OCI-M1 (cell line): ENCODE measurements around the gene RFTN1.

Experiments
- DNase-seq: peaks from one replicate; lab custom pipeline; 2025; lab: John Stamatoyannopoulos, UW

Gene RFTN1

GRCh38 chr3:16357186-16358121 lies 156.0 kb downstream of the RFTN1 start:
- no peak for DNase-seq

DNA sequence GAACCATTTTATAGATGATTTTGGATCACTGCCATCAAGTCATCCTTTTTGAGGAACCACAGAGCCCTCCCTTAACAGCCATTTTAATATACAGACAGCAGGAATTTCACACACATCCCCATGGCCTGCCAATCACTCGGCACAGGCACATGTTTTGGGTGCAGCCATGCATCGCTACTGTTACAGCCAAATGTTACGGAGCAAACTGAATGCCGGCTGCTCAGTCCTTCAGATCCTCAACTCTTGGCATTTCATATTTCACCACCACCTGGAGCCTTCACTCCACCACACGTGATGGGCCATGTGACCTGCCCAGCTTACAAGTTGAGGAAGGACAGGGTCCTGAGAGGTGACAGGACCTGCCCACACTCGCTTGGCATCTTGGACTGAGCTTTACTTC lies 157.7 kb downstream of the RFTN1 start:
- no peak for DNase-seq

DNA sequence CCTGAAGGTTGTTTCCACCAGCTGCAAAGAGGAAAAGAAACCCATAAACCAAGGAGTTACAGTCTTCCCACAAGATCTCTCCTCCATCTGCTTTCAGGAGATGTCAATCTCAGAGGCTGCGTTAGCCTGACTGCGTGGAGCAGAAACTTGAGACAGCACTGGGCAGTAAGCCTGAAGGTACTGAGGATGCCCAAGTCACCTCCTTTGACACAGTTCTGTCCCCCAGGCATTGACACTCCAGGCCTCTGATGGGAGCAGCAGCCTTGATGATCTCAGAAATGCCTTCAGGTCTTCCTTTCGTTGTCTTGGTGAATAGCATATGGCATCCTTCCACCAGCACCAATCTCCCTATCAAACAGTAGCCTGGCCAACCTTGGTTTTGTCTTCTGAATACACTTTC lies 159.2 kb downstream of the RFTN1 start:
- no peak for DNase-seq

DNA sequence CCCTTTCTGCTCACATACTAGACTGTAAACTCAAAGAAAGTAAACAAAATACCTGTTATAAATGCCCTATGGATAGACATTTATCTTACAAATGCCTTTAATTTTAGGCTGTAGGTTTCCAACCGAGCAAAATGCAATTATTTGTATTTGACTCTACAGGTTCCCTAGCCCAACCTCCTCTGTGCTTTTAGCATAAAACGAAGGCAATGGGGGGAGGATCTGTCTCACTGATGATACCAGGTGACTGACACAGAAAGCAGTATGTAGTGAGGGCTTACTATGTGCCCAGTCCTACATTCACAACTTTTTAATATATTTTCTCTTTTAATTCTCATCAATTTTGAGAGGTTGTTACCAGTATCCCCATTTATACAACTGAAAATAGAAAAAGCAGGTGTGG lies 161.1 kb downstream of the RFTN1 start:
- DNase-seq = no peak

DNA sequence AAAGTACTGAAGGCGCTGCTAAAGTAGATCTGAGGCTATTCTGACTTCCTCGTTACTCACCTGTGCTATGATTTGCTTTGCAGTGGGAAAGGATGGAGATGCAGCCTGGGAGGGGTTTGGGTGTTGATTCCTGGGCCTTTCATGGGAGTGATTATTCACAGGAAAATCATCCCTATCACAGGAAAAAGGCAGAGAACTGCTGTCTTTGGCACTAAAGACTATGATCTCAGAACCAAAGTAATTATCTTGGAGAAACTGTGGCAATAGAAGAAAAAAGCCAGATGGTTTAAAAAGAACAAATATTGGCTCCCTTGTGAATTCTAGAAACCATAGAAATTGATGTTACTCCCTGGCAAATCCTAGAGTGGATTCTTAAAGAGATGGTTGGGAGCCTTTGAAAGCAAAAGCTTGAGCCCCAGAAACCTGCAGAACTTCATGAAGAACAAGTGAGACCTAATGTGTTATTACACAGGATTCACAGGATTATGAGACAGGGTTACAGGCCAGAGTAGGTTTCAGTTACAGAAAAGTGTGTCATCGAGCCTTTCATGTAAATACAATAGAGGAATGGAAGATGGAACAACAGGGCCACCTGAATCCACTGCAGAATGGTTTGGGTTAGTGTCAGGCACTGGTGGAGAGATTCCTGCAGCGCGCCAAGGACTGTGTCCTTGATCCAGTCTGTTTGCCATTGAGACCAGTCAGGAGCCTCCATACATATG lies 162.7 kb downstream of the RFTN1 start:
- DNase-seq = no peak

DNA sequence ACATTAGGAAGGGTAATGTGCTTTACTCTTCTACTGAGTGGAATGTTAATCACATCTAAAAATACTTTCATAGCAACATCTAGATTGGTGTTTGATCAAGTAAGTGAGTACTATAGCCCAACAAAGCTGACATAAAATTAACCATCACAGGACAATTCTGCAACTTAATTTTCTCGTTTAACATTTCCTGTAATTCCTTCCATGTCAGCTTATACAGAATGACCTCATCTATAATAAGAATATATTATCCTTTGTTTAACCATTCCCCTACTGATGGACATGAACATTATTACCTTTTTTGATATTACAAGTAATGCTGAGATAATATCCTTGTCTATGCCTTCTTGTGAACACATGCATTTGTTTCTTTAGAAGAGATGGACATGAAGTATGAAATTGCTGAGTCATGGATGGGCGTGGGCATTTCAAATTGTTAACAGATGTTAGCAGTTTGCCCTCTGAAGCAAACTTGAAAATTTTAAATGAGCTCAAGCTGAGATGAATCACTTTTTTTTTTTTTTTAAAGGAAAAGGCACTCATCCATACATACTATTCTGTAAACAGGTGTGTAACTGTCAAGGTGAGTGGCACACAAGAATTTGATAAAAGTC lies 163.4 kb downstream of the RFTN1 start:
- DNase-seq = peak; percentile 43

DNA sequence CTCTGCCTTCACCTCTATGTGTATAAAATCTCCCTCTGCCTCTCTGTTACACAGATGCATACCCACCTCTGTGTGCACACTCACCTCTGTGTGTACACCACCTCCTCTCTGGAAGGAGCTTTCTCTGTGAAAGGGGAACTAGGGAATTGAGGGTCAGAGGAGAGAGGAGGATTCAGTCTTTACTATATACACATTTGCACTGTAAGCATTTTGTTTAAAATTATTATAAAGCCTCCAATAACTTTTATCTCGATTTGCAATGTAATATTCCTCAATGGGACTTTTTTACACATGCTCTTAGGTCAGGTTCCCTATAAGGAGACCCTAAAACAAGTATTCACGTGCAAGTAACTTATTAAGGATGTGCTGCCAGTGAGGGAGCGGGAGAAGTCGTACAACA lies 166.0 kb downstream of the RFTN1 start:
- no peak for DNase-seq

GRCh38 chr3:16346413-16347081 lies 167.0 kb downstream of the RFTN1 start:
- DNase-seq = no peak

DNA sequence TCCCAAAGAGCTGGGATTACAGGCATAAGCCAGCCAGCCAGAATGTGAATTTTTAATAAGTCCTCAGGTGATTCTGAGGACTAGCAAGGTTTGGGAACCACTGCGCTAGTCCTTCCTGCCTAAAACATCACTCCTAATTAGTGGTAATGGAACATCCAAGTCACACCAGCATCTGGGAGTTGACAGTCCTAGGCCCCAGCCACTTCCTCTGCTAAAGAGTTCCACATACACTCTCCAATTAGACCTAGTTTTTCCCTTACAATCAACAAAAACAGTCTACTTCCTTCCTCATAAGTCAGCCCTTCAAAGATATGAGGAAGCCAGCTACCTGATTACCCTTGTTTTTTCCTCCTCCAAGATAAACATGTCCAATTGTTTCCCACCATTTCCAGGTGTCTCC lies 170.4 kb downstream of the RFTN1 start:
- no peak for DNase-seq

- peak; percentile 18 for DNase-seq
Measured at GRCh38 chr3:16338999-16339398, 174.5 kb downstream of the RFTN1 start.

GRCh38 chr3:16337856-16338540 lies 175.5 kb downstream of the RFTN1 start:
- DNase-seq = peak; percentile 5

DNA sequence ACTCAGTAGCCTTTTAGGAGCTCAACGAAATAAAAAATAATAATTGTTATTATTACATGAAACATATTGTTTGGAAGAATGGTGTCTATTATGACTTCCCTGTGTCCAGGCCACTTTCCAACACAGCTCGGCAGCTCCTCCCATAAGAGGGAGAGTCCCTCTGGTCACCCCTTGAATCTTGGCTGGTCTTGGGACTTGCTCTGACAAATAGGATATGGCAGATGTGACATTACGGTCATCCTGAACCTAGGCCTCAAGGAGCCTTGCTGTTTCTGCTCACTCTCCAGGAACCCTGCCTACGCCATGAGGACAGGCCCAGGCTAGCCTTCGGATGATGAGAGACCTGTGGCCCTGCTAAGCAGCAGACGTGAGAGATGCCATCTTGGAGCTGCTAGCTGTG lies 176.7 kb downstream of the RFTN1 start:
- no peak for DNase-seq

- DNase-seq = no peak
Measured at GRCh38 chr3:16335772-16336645, 177.5 kb downstream of the RFTN1 start.

GRCh38 chr3:16335333-16335732 lies 178.2 kb downstream of the RFTN1 start:
- no peak for DNase-seq

DNA sequence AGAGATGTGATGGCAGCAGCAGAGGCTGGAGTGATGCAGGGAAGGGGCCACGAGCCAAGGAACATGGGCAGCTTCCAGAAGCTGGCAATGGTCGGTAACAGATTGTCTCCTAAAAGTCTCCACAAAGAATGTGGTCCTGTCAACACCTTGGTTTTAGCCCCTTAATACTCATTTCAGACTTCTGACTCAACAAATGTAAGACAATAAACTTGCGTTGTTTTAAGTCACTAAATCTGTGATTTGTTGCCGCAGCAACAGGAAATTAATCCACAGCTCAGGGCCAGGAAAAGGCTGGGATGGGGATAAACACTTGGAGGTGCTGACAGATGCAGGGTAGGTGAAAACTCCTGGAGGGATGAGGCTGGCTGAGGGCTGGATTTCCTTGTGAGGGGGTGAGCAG lies 178.6 kb downstream of the RFTN1 start:
- no peak for DNase-seq

- no peak for DNase-seq
Measured at GRCh38 chr3:16332904-16333426, 180.5 kb downstream of the RFTN1 start.

DNA sequence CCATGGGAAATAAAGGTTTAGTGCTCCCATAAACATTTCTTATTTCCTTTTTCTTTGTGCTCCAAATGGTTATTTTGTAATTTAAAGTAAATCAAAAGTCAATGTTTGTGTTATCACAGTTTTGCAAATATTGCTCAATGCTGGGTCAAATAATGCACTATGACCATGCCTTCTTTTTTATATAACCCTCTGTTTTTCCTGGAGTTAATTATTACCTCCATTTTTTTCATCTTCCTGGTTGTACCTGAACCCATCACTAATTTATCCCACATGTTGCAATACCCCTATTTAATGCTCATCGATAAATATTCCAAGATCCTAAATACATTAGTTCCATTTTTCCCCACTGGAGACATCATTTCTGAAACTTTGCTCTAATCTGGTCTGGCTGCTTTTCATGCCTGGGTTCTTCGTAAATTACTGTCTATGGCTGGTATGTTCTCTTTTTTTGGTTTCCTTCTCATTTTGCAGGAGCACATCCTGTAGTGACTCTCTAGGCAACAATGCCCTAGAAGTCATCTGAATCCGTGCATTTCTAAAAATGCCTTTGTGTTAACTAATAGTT lies 182.1 kb downstream of the RFTN1 start:
- DNase-seq = no peak

DNA sequence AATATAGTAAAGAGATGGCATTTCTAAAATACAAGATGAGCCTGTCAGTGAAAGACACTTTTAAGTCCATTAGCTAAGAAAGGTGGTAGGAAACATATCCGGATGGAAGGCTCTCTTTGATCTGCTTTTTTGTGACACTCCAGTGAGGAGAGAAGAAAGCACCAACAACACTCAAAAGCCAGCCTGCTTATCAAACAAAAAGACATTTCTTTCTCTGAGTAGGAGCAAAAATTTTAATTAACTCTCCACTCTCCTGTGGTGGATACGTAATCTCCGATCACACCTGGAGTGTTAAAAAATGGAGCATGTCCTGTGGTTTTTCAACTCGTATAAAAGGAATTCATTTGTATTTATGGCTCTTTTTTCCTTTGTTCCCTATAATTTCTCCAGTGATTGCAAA lies 183.1 kb downstream of the RFTN1 start:
- DNase-seq = no peak

DNA sequence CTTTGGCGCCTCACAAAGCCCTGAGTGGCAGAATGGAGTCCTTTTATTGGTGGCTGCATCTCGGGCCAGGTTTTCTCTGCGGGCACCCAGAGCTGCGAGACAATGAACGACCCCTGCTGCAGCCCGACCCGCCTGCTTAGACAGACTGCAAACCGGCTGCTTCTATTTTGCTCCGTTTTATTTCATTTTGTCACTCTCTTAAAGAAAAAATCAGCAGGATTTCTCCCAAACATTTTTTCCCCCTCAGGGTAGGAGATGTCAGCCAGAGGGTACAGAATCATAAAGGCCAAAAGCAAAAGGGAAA lies 183.7 kb downstream of the RFTN1 start:
- no peak for DNase-seq
